CD14-positive monocyte (primary cell): ENCODE data around the gene SH2B2. TPM values are rescaled to one million over a fixed set of nuclear protein-coding genes. Genes with fewer than 3 reads are reported as not detected.

Experiments used
- DNase-seq, 3 donors: peaks; one replicate each; pipeline ENCODE4 v3.0.0-alpha.2; 2011 to 2022
- H2AFZ ChIP-seq: 2 replicates; pipeline ENCODE4 v1.6.0; 2012; ENCODE audit warnings: mild to moderate bottlenecking, low read depth, low read length, inconsistent platforms; ENCODE audit not compliant: insufficient read depth, poor library complexity, severe bottlenecking
- H3K27ac ChIP-seq, 2 donors: 1 replicate in 1 of 2; 2 replicates in 1 of 2; pipeline ENCODE4 v1.5.1; 2012 to 2013; ENCODE audit warnings: low read length in 2 of 2, control low read depth in 1 of 2, inconsistent platforms in 1 of 2, low read depth in 1 of 2, mild to moderate bottlenecking in 1 of 2
- H3K27me3 ChIP-seq, 2 donors: one replicate each; pipeline versions ENCODE4 v1.6.0 to v1.6.1; 2011 to 2013; ENCODE audit warnings: low read length in 2 of 2; ENCODE audit not compliant: control insufficient read depth in 2 of 2, insufficient read depth in 2 of 2
- H3K36me3 ChIP-seq, 2 donors: replicated peaks in 1 of 2; 1 replicate in 1 of 2; 2 replicates in 1 of 2; pipeline versions ENCODE4 v1.5.1 to v1.6.1; 2012 to 2013; ENCODE audit warnings: low read length in 2 of 2, control low read depth in 1 of 2, inconsistent platforms in 1 of 2, mild to moderate bottlenecking in 1 of 2; ENCODE audit not compliant: insufficient read depth in 2 of 2, control insufficient read depth in 1 of 2
- H3K4me1 ChIP-seq, 2 donors: 1 replicate in 1 of 2; 2 replicates in 1 of 2; pipeline versions ENCODE4 v1.5.1 to v1.6.1; 2012 to 2013; ENCODE audit warnings: low read length in 2 of 2, control low read depth in 1 of 2, inconsistent platforms in 1 of 2, mild to moderate bottlenecking in 1 of 2, moderate library complexity in 1 of 2; ENCODE audit not compliant: insufficient read depth in 2 of 2, control insufficient read depth in 1 of 2
- H3K4me2 ChIP-seq: replicated peaks from 2 replicates; pipeline ENCODE3; 2012; ENCODE audit warnings: low read length, moderate library complexity, mild to moderate bottlenecking; ENCODE audit not compliant: poor library complexity, severe bottlenecking; ENCODE audit errors: extremely low read depth
- H3K4me3 ChIP-seq, 3 experiments: fragments of 200-600 bp in 1 of 3; sonication (generic) in 1 of 3; replicated peaks in 1 of 3; 1 replicate in 2 of 3; 2 replicates in 1 of 3; pipeline ENCODE4 v1.5.1; 2011 to 2013; ENCODE audit warnings: low read length in 3 of 3, mild to moderate bottlenecking in 3 of 3, control low read depth in 2 of 3, low read depth in 2 of 3, inconsistent platforms in 1 of 3, moderate library complexity in 1 of 3
- H3K79me2 ChIP-seq: 2 replicates; pipeline ENCODE4 v1.6.0; 2012; ENCODE audit warnings: mild to moderate bottlenecking, control low read depth, inconsistent platforms, low read length, moderate library complexity; ENCODE audit not compliant: insufficient read depth
- H3K9ac ChIP-seq: 2 replicates; pipeline ENCODE4 v1.6.0; 2017; ENCODE audit warnings: low read length, mild to moderate bottlenecking; ENCODE audit not compliant: insufficient read depth, poor library complexity, severe bottlenecking
- H3K9me3 ChIP-seq, 2 donors: replicated peaks in 1 of 2; 1 replicate in 1 of 2; 2 replicates in 1 of 2; pipeline versions ENCODE4 v1.5.1 to v1.6.1; 2012 to 2013; ENCODE audit warnings: low read length in 2 of 2, control low read depth in 1 of 2; ENCODE audit not compliant: control insufficient read depth in 1 of 2, insufficient read depth in 1 of 2
- H4K20me1 ChIP-seq: 2 replicates; pipeline ENCODE4 v1.6.0; 2012; ENCODE audit warnings: mild to moderate bottlenecking, low read length, control low read depth, moderate library complexity; ENCODE audit not compliant: insufficient read depth
- H3K27ac Mint-ChIP-seq, 7 donors: one replicate each; pipeline ENCODE4 v1.8.0; 2020; ENCODE audit warnings: mild to moderate bottlenecking in 7 of 7, mixed read lengths in 7 of 7, moderate library complexity in 6 of 7, inconsistent platforms in 2 of 7
- H3K27me3 Mint-ChIP-seq, 3 donors: one replicate each; pipeline ENCODE4 v1.8.0; 2021 to 2022; ENCODE audit warnings: low read depth in 3 of 3, mild to moderate bottlenecking in 3 of 3, mixed read lengths in 3 of 3, moderate library complexity in 3 of 3, inconsistent platforms in 1 of 3
- H3K36me3 Mint-ChIP-seq, 2 donors: one replicate each; pipeline ENCODE4 v1.8.0; 2020; ENCODE audit warnings: mixed read lengths in 2 of 2, inconsistent platforms in 1 of 2, mild to moderate bottlenecking in 1 of 2
- H3K4me1 Mint-ChIP-seq: one replicate; pipeline ENCODE4 v1.8.0; 2020; ENCODE audit warnings: mild to moderate bottlenecking, mixed read lengths
- H3K4me3 Mint-ChIP-seq, 2 donors: one replicate each; pipeline ENCODE4 v1.8.0; 2020; ENCODE audit warnings: mild to moderate bottlenecking in 2 of 2, mixed read lengths in 2 of 2, moderate library complexity in 1 of 2
- H3K9me3 Mint-ChIP-seq, 7 donors: one replicate each; pipeline ENCODE4 v1.8.0; 2020 to 2022; ENCODE audit warnings: mixed read lengths in 7 of 7, mild to moderate bottlenecking in 6 of 7, moderate library complexity in 6 of 7, inconsistent platforms in 2 of 7
- WGBS: methylation state at CpG from one replicate; pipeline ENCODE4 v1.1.5; 2013; ENCODE audit warnings: missing lambda C conversion rate; ENCODE audit not compliant: insufficient coverage; 5-methylcytosine and 5-hydroxymethylcytosine counted together
- intact Hi-C, 2 donors: fragments of 100-400 bp; cut with micrococcal nuclease; formaldehyde crosslinking; loops; one replicate each; pipeline versions ENCODE4 v1.15.0 to v1.15.1; 2023
- polyA plus RNA-seq, 3 donors: library from polyadenylated mRNA; depleted of rRNA in 1 of 3; unstranded in 2 of 3; stranded (reverse) in 1 of 3; fragments of 300-500 nt in 2 of 3; fragments of >200 nt in 1 of 3; fragmentation: Illumina TruSeq in 2 of 3; gene quantifications; 1 replicate in 2 of 3; 2 replicates in 1 of 3; pipeline ENCODE4 v1.2.3, GENCODE V29; 2012 to 2021
- TF ChIP-seq, protein P1 (sequence below): fragments of 200-600 bp; IDR thresholded peaks from one replicate; pipeline ENCODE4 v1.8.0; 2022; ENCODE audit warnings: antibody characterized with exemption, mild to moderate bottlenecking

SH2B2 gene
- polyA plus RNA-seq, 3 donors: 3.8 to 26.3 (median 4.7) TPM

- DNase-seq: peak; percentile 52 to 65 (median 60)
- H3K36me3 Mint-ChIP-seq: peaks cover 0 to 4% of the 10 kb centered on the region in 2 donors
- Histone ChIP-seq H3K27me3 (no peaks in the 10 kb centered on the region), H3K79me2 (no peaks in the 10 kb centered on the region), H3K9me3 (no peaks in the 10 kb centered on the region), H2AFZ (no peak overlapping the region), H4K20me1 (no peaks in the 10 kb centered on the region), H3K27ac (no peak overlapping the region), H3K36me3 (no peaks in the 10 kb centered on the region), H3K4me1 (no peaks in the 10 kb centered on the region), H3K9ac (no peak overlapping the region), H3K4me3 (no peak overlapping the region), H3K4me2 (no peak overlapping the region)
- intact Hi-C loops: loop anchor here (1.0 to 10.0 kb wide), 4 partner anchors 669 to 907 kb away; partner anchors contain the start of gene COL26A1 (in 1 of the 2)
- 44% methylated on average over 16 of the region's 21 CpGs for WGBS
- TF ChIP-seq, protein P1, sequence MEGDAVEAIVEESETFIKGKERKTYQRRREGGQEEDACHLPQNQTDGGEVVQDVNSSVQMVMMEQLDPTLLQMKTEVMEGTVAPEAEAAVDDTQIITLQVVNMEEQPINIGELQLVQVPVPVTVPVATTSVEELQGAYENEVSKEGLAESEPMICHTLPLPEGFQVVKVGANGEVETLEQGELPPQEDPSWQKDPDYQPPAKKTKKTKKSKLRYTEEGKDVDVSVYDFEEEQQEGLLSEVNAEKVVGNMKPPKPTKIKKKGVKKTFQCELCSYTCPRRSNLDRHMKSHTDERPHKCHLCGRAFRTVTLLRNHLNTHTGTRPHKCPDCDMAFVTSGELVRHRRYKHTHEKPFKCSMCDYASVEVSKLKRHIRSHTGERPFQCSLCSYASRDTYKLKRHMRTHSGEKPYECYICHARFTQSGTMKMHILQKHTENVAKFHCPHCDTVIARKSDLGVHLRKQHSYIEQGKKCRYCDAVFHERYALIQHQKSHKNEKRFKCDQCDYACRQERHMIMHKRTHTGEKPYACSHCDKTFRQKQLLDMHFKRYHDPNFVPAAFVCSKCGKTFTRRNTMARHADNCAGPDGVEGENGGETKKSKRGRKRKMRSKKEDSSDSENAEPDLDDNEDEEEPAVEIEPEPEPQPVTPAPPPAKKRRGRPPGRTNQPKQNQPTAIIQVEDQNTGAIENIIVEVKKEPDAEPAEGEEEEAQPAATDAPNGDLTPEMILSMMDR: peak; percentile 95
- no peak overlapping the region for H3K4me3 Mint-ChIP-seq
- H3K27me3 Mint-ChIP-seq: peaks cover 0 to 4% (median 2%) of the 10 kb centered on the region in 3 donors
- H3K9me3 Mint-ChIP-seq: no peaks in the 10 kb centered on the region
- peaks cover 2% of the 10 kb centered on the region for H3K4me1 Mint-ChIP-seq
- H3K27ac Mint-ChIP-seq: no peak overlapping the region
Measured at GRCh38 chr7:102272075-102272916, 14.4 kb upstream of the SH2B2 start.

GRCh38 chr7:102272917-102273748, 13.5 kb upstream of the SH2B2 start:
- no peak for DNase-seq
- no peaks in the 10 kb centered on the region for H3K79me2 ChIP-seq
- no peaks in the 10 kb centered on the region for H4K20me1 ChIP-seq
- TF ChIP-seq, protein P1: no peak
- no peaks in the 10 kb centered on the region for H3K9me3 Mint-ChIP-seq
- intact Hi-C loops: loop anchor here (1.0 to 10.0 kb wide), 4 partner anchors 670 to 908 kb away; partner anchors contain the start of gene COL26A1 (in 1 of the 2)
- 97% methylated on average over 14 of the region's 16 CpGs for WGBS
- H3K27ac ChIP-seq: no peak overlapping the region
- no peaks in the 10 kb centered on the region for H3K9me3 ChIP-seq
- no peak overlapping the region for H3K9ac ChIP-seq
- no peak overlapping the region for H3K4me3 Mint-ChIP-seq
- H3K36me3 Mint-ChIP-seq: peaks cover 0 to 4% of the 10 kb centered on the region in 2 donors
- no peak overlapping the region for H3K4me2 ChIP-seq
- no peak overlapping the region for H3K4me3 ChIP-seq
- no peaks in the 10 kb centered on the region for H3K27me3 ChIP-seq
- no peaks in the 10 kb centered on the region for H3K36me3 ChIP-seq
- peak overlapping the region in 1 of 7 donors; percentile 25 for H3K27ac Mint-ChIP-seq
- H3K4me1 Mint-ChIP-seq: peaks cover 2% of the 10 kb centered on the region
- H3K27me3 Mint-ChIP-seq: peaks cover 0 to 4% (median 2%) of the 10 kb centered on the region in 3 donors
- no peak overlapping the region for H2AFZ ChIP-seq
- no peaks in the 10 kb centered on the region for H3K4me1 ChIP-seq
